HL-60 (cell line): Measurements from ENCODE around the gene GH2.
"Not testable (repeated sequence)": the region's sequence is repeated elsewhere in the genome, so short reads cannot be mapped to it uniquely, and the experiment has no call there.

Experiments
- DNase-seq, 2 experiments: peaks; one replicate each; pipeline ENCODE4 v3.0.0-alpha.2; 2010 to 2020; ENCODE audit warnings: low read depth in 1 of 2, low spot score in 1 of 2
- H3K27ac ChIP-seq: fragments of 250-450 bp; sonication (Bioruptor Pico); replicated peaks from 2 replicates; pipeline ENCODE4 v1.5.1; 2020; ENCODE audit warnings: mild to moderate bottlenecking, moderate library complexity
- H3K27me3 ChIP-seq: fragments of 250-450 bp; sonication (Bioruptor Pico); 2 replicates; pipeline ENCODE4 v1.5.1; 2021; ENCODE audit warnings: mild to moderate bottlenecking, moderate library complexity; ENCODE audit not compliant: insufficient read depth, poor library complexity, severe bottlenecking
- H3K4me3 ChIP-seq: replicated peaks from 2 replicates; pipeline ENCODE4 v1.5.1; 2011; ENCODE audit warnings: mild to moderate bottlenecking, control low read depth, low read length; ENCODE audit not compliant: insufficient read depth
- GABPA ChIP-seq: IDR thresholded peaks from 2 replicates; pipeline ENCODE4 v1.6.1; 2012; ENCODE audit warnings: low read depth
- POLR2AphosphoS5 ChIP-seq: IDR thresholded peaks from 2 replicates; pipeline ENCODE4 v1.6.1; 2012; ENCODE audit warnings: low read depth
- SPI1 ChIP-seq: IDR thresholded peaks from 2 replicates; pipeline ENCODE4 v1.6.1; 2012; ENCODE audit warnings: low read depth, mild to moderate bottlenecking, borderline replicate concordance
- TF ChIP-seq, protein P1 (sequence below): IDR thresholded peaks from one replicate; pipeline ENCODE4 v1.5.1; 2011; ENCODE audit warnings: low read length, control low read depth, inconsistent platforms; ENCODE audit not compliant: insufficient read depth
- TF ChIP-seq, protein P2 (sequence below): IDR thresholded peaks from 2 replicates; pipeline ENCODE4 v1.6.1; 2012; ENCODE audit warnings: low read depth; ENCODE audit not compliant: insufficient replicate concordance

The GH2 gene

DNA sequence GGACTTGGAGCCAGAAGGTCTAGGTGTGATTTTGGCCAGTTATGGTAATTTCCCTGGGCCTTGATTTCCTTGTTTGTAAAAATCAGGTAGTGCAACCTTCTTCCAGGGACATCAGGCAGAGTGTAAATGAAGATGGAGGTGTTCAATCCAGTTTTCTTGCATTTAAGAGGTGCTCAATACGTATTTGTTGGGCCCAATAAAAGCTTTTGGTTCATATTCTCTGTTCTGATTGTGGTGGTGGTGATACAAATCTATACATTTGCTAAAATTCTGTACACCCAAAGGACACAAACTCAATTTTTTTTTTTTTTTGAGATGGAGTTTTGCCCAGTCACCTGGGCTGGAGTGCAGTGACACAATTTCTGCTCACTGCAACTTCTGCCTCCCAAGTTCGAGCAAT, 44.4 kb upstream of the GH2 start:
- no peak for DNase-seq
- H3K27ac ChIP-seq = no peak overlapping the region
- TF ChIP-seq, protein P1, sequence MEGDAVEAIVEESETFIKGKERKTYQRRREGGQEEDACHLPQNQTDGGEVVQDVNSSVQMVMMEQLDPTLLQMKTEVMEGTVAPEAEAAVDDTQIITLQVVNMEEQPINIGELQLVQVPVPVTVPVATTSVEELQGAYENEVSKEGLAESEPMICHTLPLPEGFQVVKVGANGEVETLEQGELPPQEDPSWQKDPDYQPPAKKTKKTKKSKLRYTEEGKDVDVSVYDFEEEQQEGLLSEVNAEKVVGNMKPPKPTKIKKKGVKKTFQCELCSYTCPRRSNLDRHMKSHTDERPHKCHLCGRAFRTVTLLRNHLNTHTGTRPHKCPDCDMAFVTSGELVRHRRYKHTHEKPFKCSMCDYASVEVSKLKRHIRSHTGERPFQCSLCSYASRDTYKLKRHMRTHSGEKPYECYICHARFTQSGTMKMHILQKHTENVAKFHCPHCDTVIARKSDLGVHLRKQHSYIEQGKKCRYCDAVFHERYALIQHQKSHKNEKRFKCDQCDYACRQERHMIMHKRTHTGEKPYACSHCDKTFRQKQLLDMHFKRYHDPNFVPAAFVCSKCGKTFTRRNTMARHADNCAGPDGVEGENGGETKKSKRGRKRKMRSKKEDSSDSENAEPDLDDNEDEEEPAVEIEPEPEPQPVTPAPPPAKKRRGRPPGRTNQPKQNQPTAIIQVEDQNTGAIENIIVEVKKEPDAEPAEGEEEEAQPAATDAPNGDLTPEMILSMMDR = no peak
- TF ChIP-seq POLR2AphosphoS5 = no peak
- no peak for TF ChIP-seq GABPA
- TF ChIP-seq, protein P2, sequence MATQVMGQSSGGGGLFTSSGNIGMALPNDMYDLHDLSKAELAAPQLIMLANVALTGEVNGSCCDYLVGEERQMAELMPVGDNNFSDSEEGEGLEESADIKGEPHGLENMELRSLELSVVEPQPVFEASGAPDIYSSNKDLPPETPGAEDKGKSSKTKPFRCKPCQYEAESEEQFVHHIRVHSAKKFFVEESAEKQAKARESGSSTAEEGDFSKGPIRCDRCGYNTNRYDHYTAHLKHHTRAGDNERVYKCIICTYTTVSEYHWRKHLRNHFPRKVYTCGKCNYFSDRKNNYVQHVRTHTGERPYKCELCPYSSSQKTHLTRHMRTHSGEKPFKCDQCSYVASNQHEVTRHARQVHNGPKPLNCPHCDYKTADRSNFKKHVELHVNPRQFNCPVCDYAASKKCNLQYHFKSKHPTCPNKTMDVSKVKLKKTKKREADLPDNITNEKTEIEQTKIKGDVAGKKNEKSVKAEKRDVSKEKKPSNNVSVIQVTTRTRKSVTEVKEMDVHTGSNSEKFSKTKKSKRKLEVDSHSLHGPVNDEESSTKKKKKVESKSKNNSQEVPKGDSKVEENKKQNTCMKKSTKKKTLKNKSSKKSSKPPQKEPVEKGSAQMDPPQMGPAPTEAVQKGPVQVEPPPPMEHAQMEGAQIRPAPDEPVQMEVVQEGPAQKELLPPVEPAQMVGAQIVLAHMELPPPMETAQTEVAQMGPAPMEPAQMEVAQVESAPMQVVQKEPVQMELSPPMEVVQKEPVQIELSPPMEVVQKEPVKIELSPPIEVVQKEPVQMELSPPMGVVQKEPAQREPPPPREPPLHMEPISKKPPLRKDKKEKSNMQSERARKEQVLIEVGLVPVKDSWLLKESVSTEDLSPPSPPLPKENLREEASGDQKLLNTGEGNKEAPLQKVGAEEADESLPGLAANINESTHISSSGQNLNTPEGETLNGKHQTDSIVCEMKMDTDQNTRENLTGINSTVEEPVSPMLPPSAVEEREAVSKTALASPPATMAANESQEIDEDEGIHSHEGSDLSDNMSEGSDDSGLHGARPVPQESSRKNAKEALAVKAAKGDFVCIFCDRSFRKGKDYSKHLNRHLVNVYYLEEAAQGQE = no peak
- no peak for TF ChIP-seq SPI1

DNA sequence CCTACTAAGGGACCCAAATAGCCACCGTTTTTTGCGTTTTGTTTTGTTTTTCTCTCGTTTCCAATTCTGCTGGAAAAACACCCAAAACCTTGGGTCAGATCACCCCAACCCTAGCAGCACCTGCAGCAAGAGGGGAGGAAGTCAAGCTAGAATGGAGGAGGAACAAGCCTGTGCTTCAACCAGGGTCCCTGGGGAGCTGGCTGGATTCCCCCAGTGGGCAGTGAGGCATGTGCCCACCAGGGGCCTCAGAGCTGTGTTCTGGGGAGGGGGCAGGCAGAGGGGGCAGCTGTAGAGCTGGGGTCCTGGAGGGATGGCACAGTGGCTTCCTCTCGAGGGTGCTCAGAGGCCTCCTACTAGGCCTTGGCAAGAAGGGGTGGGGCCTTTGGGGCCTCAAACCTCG, 43.9 kb upstream of the GH2 start:
- no peak overlapping the region for H3K27ac ChIP-seq
- no peak overlapping the region for H3K4me3 ChIP-seq
- no peaks in the 10 kb centered on the region for H3K27me3 ChIP-seq
- no peak for DNase-seq
- no peak for TF ChIP-seq POLR2AphosphoS5
- TF ChIP-seq GABPA = no peak
- TF ChIP-seq, protein P2 = no peak
- TF ChIP-seq, protein P1 = no peak
- peak; percentile 9; the same call in 1 of the 2 replicates for TF ChIP-seq SPI1

More for the DNA sequence above, 44.4 kb upstream of the GH2 start:
- no peaks in the 10 kb centered on the region for H3K27me3 ChIP-seq
- H3K4me3 ChIP-seq = no peak overlapping the region

DNA sequence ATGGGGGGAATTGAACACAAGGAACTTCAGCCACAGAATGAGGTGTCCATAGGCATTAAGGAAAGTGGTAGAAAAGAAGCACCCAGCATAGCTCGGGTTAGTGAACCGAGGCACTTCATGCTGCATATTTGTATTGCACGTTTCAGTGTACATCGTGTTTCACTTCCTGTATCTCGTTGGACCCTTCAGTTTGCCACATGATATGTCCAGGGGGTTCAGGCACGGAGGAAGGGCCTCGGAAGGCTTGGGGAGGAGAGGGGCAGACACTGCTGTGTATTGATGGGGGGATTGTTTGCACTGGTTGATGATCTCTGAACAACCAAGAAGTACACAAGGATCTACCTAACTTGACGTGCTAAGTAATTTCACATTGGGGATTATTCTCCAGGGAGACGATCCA, 40.7 kb upstream of the GH2 start:
- H3K4me3 ChIP-seq, H3K27ac ChIP-seq, H3K27me3 ChIP-seq, DNase-seq: not testable (repeated sequence)

DNA sequence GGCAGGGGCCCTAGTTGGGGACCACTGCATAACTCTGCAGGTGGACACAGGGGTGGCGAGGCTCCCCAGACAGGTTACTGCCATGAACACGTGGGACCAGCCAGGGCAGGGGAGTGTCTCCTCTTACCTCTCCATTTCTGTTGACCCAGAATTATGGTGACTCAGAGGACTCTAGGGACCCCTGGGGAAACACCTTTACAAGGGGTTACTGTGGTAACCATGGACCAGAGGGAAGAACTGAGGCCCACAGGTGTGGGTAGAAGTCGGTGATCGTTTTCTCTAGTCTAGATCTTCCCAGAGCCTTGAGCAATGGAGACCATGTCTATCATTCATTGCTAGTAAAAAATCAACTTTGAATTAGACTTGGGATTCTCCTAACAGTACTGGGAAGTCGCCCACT, 39.0 kb upstream of the GH2 start:
- H3K27me3 ChIP-seq, H3K27ac ChIP-seq, H3K4me3 ChIP-seq, DNase-seq: not testable (repeated sequence)

DNA sequence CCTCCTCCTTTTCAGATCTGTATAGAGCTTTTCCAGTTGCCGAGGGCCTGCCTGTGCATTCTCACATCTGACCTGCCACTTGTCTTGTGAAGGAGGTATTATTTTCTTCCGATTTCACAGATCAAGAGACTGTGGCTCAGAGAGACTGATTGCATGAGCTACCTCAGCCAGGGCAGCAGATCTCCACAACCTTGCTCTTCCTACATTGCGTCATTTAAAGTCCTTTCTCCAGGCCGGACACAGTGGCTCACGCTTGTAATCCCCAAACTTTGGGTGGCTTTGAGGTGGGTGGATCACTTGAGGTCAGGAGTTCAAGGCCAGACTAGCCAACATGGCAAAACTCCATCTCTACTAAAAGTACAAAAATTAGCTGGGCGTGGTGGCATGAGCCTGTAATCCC, 38.3 kb upstream of the GH2 start:
- not testable (repeated sequence) for H3K27ac ChIP-seq, H3K27me3 ChIP-seq, H3K4me3 ChIP-seq, DNase-seq

DNA sequence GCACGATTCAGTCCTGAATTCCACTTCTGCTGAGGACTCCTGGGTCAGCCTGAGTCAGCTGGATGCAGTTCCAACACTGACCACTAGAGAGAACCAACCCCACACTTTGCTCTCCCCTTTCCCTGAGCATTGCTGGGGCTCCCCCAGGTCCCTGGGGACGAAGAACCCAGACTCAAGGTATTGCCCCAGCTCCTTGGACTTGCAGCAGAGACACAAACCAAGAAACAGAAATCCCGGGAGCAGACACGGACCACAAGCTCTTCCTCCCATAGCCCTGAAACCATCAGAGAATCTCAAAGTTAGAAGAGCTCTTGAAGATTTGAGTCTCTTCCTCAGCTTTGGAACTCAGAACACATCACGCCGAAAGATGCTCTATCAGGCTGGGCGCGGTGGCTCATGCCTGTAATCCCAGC, 37.6 kb upstream of the GH2 start:
- DNase-seq = peak; percentile 36 to 69
- H3K27ac ChIP-seq = no peak overlapping the region
- peaks cover 2% of the 10 kb centered on the region for H3K27me3 ChIP-seq
- H3K4me3 ChIP-seq = no peak overlapping the region
- TF ChIP-seq, protein P1 = peak; percentile 95
- no peak for TF ChIP-seq SPI1

DNA sequence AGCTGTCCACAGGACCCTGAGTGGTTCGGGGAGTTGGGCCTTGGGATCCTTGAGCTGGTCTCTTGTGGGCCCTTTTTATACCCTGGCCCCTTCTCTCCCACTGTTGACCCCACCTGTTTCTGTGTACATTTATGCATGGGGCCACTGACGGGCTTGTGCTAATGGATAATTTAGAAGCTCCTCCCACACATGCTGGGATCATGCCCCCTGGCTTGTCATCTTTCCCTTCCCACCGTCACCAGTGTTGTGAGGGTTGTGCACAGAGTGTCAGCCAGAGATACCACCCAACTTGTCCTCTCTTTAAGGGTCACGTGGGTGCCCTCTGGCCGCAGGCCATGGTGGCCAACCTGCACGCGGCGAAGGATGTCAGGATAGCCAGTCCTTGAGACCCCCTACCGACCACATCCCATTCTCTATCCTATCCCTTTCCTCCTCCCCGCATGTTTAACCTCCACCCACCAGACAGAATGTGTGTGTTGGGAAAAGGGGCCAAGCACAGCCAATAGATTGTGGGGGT, 37.1 kb upstream of the GH2 start, which contains the start of gene GH1:
TSS of gene GH1 (minus strand) at position 51 of the 517 bp plus-strand sequence. CDS start 63 bp downstream, outside the sequence.
- DNase-seq, H3K4me3 ChIP-seq, H3K27ac ChIP-seq, H3K27me3 ChIP-seq: not testable (repeated sequence)
